HG03520 (cell line): ENCODE data around the gene KIF23.

Source experiments
- ATAC-seq: cut with Tn5 transposase; IDR thresholded peaks from one replicate; pipeline ENCODE4 v1.9.1; 2021; ENCODE audit warnings: mild to moderate bottlenecking, moderate library complexity; ENCODE audit not compliant: unreplicated experiment

Gene KIF23

DNA sequence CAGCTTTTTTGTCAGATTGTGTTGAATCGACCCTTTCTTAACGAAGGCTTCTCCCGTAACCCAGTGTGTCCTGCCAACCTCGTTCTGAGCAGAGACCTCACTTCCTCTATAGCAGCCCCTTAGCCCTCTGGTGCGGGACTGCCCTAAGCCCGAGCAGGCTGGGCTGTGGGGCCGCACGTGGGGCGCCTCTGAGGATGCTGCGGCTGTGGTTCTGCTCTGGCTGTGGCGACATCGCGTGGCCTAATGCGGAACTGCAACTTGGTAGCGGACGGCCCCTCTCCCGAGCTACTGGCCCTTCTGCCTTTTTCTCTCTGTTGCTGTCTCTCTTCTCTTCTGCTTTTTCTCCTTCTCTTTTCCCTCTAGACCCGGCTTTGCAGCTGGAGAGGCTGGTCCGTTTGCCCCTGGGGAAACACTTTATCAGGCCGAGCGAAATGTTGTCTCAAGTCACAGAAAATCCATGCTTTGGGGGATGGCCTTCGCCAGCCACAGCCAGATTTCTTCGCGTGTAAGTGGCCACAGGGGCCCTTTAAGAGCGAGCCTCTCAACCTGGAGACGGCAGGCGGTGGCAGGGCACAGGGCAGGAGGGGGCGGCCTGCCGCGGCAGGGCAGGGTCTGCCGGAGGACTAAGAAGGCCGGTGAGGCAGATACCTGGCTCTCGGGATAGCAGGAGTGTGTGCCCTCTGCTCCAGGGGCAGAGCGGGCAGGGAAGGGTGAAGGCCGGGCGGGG is 19.4 kb upstream of the KIF23 start:
- no peak for ATAC-seq

DNA sequence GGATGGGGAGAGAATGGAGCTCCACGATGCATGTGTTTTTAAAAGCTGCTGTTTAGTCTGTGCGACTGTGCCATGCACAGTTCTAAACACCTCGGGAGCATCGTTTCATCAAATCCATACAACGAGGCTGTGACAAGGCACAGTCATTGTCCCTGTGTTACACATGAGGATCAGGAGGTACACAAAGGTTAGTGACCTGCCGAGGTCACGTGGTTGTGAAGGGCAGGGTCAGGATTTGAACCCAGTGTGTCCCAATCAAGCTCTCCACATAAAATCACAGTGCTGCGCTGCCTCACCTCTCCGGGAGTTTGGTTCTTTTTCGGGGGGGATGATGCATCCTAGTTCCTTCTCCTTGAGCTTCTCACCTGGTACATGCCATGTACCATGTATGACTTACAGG is 18.7 kb upstream of the KIF23 start:
- ATAC-seq: no peak

DNA sequence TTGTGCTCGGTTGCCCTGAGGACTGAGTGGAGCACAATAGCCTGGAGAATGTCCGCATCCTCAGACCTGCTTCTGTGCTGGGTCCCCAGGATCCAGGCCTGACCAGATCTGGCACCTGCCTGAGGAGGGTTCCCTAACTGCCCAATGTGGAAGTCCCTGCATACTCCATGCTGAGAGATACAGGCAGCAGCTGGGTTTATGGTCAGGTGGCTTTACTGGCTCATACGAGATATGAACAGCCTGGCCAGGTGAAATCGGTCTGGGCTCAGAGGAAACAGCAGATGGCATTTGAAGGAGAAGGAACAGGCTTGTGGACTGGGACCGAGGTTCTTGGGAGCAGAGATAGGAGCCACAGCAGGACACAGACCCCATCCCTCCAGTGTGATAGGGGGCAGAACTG is 18.2 kb upstream of the KIF23 start:
- no peak for ATAC-seq

DNA sequence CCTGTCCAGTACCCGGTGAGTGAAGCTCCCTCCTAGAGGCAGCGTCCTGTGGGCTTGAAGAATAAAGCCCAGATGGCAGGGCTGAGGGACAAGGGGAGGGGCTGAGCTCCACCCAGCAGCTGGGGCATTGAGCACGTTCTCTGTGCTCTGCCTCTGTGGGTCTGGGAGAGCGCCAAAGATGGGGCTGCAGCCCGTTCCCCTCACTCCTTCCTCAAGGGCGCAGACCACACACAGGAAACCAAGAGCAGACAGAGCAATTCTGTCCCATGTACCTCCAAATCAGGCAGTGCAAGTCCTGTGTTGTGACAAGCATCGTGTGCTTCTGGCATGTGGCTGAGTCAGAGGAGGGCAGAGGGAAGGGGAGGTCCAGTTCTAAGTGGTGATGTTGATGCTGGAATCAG is 15.7 kb upstream of the KIF23 start:
- no peak for ATAC-seq

DNA sequence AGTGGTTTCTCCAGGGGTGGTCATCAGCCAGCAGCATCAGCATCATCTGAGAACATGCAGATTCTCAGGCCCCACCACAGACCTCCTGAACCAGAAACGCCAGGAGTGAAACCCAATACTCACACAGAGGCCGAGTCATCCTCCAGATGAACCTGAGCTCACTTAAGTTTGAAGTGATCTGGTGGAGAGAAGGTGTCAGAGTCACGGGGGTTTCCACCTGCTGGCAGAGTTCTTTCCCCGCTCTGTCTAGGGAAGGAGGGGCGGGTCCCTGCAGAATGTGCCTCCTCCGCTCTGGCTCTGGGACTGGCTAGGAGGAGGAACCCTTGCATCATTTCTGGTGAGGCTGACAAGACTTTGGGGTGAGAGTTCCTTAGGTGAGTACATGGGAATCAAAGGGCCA is 13.3 kb upstream of the KIF23 start:
- no peak for ATAC-seq

DNA sequence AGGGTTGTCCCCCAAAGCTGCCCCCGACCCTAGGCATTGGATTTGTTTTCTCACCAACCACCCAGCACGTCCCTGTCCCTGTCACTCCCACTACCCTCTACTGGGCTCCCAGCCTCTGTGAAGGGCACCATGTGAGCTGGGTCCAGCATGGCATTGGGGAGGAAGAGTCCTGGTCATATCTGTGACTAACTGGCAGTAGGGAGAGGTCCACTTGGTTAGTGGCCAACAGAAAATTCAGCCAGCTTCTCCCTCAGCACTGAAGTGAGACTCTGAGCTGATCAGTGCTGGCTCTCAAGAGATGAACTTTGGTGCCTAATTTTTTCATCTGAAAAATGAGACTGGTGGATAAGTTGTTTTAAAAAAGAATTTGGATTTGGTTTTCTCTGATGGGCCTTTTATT is 11.3 kb upstream of the KIF23 start:
- ATAC-seq: no peak

DNA sequence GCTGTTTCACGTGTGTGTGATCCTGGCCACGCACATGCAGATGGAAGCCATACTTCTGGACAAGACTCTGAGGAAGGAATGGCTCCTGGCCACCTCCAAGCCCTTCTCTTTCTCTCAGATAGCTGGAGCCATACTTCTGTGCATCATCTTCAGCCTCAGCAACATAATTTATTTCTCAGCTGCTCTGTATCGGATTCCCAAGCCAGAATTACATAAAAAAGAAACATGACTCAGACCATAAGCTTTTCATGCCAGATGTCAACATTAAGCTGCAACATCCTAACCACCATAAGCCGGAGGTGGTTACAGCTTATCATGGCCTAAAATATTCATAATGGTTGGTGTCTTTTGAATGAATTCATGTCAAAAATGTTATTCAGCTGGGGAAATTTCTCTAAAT is 10.6 kb upstream of the KIF23 start:
- ATAC-seq: no peak

- ATAC-seq: no peak
Measured at GRCh38 chr15:69405110-69405509, 9.0 kb upstream of the KIF23 start.

DNA sequence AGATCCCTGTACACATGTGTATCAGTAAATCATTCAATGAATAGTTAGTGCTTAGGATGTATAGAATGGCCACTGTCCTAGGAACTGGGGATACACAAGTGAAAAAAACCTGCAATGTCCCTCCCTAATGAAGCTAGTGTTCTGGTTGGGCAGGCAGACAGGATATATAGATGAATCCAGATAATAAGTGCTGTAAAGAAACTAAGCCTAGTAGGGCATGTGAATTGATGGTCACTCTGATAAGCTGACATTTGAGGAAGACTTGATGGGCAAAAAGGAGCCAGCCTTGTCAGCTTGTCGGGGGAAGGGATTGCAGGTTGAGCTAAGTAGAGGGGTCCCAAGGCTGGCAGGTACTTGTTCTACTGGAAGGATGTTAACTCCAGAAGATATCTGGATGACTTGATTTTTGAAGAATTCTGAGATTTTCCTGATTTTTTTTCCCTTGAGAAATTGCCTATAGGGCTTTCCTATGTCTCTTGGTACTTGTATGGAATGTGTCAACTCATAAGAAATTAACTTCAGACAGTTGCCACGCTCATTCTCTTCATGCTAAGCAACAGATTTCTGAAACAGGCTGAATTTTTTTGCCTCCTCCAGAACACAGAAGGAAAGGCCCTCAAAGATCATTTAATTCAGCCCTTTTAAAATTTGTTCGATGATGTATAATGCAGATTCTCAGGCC is 6.3 kb upstream of the KIF23 start:
- no peak for ATAC-seq

GRCh38 chr15:69408841-69409240 is 5.3 kb upstream of the KIF23 start:
- no peak for ATAC-seq

GRCh38 chr15:69410248-69410874 is 3.8 kb upstream of the KIF23 start:
- no peak for ATAC-seq

GRCh38 chr15:69412274-69412673 is 1.9 kb upstream of the KIF23 start:
- no peak for ATAC-seq

DNA sequence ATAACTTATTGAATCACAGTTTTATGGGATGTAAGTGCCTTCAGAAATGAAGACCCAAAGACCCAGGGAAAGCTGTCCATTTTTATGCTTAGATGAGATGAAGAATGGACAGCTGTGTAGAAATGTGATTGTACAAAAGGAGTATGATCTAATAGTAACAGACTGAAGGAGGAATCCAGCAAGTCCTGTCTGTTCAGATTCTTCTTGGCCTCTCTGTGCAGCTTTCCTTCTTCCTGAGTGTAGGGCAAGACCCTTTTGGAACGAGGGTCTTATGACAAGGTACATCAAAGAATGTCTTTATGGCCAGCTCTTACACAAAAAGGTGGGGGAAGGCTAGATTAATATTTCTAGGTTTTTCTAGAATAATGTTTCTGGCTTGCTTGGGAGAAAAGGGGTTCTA is 1.4 kb upstream of the KIF23 start:
- ATAC-seq: no peak

GRCh38 chr15:69414701-69415167 is 585 bp downstream of the KIF23 start:
- ATAC-seq: peak; percentile 29

DNA sequence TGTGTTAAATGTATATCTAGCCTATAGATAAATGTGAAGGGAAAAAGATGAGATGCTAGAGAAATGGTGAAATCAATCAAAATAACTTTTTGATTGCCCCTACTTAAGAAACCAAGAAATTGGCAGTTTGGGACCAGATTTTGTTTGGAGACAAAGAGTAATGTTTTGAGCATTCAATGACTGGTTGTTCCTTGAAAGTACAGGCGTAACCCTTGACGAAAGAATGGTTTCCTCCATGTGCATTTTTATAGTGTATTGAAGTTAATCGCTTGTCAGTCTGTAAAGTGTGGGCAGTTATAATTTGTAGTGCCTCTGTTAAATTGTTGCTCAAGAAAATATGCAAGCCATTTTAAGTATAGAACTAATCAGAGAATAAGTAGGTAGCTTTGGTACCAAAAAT is 1.2 kb downstream of the KIF23 start:
- no peak for ATAC-seq

DNA sequence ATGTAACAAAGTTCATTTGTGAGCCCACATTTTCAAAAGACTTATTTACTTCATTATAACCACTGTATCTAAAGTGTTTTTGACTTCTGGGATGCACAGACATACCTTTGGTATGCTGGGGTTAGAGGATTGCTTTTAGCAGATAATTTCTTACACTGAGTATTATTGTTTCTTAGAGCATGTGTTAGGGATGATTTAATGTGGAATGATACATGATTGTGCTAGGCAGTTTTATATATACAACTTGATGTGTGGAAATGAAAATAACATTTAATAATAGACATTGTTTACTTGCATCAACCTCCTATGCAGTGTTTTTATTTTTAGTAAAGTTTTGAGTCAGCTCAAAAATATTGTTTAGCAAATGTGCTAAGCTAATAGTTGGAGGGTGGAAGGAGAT is 3.4 kb downstream of the KIF23 start:
- no peak for ATAC-seq

GRCh38 chr15:69421498-69421897 is 7.3 kb downstream of the KIF23 start:
- no peak for ATAC-seq

DNA sequence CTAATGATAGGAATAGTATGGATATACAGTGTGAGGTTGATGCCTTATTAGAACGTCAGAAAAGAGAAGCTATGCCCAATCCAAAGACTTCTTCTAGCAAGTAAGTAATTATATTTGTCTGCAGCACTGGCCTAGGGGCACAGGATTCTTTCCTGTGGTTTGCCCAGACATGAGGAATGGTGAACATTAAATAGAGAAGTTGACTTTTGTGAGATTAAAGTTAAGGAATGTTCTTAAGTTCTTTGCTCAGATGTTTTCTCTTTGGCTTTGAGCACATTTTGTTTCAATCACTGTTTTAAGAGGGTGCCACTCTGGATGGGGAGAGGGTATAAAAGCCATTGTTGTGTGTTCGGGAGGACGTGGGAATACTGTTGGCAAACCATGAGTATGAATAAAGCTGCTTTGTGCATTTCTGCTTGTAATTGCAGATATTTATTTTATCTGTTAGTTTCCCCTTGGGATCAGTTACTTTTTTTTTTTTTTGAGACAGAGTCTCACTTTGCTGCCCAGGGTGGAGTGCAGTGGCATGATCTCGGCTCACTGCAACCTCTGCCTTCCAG is 8.3 kb downstream of the KIF23 start:
- no peak for ATAC-seq

GRCh38 chr15:69424001-69424400 is 9.9 kb downstream of the KIF23 start:
- ATAC-seq: no peak

DNA sequence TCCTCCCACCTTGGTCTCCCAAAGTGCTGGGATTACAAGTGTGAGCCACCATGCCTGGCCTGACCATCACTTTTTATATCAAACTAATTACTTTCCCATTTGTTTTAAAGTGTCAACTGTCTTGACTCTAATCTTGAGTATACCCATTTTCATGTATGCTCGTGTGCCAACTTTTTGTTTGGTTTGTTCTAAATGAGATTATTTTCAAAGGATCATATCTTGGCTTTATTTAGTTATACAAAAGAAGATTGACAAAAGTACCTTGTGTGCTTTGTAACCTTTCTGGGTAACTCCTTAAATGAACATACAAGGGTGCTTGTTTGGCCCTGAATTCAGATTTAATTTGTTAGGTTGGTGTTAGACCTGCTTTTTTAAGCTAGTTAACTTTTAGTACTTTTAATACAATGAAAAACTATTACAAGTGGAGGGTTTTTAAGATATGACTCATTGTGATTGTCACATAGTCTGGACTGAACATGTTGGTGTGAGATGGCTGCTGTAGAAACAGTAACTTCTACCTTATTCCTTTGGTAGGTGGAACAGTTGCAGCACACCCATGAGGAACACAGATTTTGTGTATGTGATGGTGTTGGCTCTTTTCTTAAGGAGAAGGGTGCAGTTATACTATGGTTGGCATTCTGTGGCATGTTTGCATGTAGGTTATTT is 10.7 kb downstream of the KIF23 start:
- no peak for ATAC-seq

DNA sequence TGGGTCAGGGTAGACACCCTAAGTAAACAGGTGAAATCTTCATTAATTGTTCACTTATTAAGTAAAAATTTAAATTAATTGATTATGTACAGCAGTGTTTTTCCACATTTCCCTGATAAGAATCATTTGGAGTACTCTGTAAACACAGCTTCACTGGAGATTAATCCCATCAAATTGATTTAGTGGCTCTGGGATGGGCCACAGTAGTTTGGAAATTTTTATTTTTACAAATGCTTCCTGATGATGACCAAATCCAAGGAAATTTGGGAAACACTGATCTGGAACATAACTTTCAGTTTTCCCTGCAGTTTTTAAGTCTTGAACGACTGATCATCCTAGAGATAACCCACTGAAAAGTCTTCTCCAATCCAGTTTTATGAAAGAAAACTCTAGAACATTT is 19.7 kb downstream of the KIF23 start:
- no peak for ATAC-seq
